H1 (cell line): ENCODE measurements around the gene EXTL1.

Experiments used
- CBX8 ChIP-seq: fragments of 300-800, 300-1000 bp; sonication (generic); IDR thresholded peaks from 2 replicates; pipeline ENCODE4 v1.7.1; 2016; ENCODE audit warnings: low read depth, low read length, borderline replicate concordance
- CHD1 ChIP-seq: IDR thresholded peaks from 2 replicates; pipeline ENCODE4 v1.6.1; 2012; ENCODE audit warnings: low read depth, low read length, improper control_type of control experiment
- CREB1 ChIP-seq: IDR thresholded peaks from 2 replicates; pipeline ENCODE4 v1.6.1; 2012; ENCODE audit warnings: inconsistent platforms
- EP300 ChIP-seq, 2 experiments: IDR thresholded peaks; 1 replicate in 1 of 2; 2 replicates in 1 of 2; pipeline ENCODE4 v1.6.1; 2011 to 2012; ENCODE audit warnings: low read depth in 2 of 2, low read length in 2 of 2, mild to moderate bottlenecking in 2 of 2, borderline replicate concordance in 1 of 2, inconsistent platforms in 1 of 2, moderate library complexity in 1 of 2
- EZH2 ChIP-seq: fragments of 200-600 bp; sonication (generic); IDR thresholded peaks from 2 replicates; pipeline ENCODE4 v1.7.1; 2012; ENCODE audit warnings: low read depth, mild to moderate bottlenecking, moderate library complexity, low read length, inconsistent platforms; ENCODE audit not compliant: severe bottlenecking
- POLR2A ChIP-seq, 2 experiments: IDR thresholded peaks; 1 replicate in 1 of 2; 2 replicates in 1 of 2; pipeline ENCODE4 v1.6.1; 2011; ENCODE audit warnings: low read depth in 2 of 2, low read length in 2 of 2, mild to moderate bottlenecking in 2 of 2; ENCODE audit errors: control extremely low read depth in 1 of 2
- POLR2AphosphoS5 ChIP-seq: IDR thresholded peaks from 2 replicates; pipeline ENCODE4 v1.6.1; 2011; ENCODE audit warnings: low read depth, low read length
- RAD21 ChIP-seq, 2 experiments: IDR thresholded peaks in 1 of 2; conservative IDR thresholded peaks in 1 of 2; 2 replicates each; pipeline ENCODE4 v1.6.1; 2011; ENCODE audit warnings: low read depth in 2 of 2, low read length in 2 of 2, improper control_type of control experiment in 1 of 2, inconsistent platforms in 1 of 2, mild to moderate bottlenecking in 1 of 2, moderate library complexity in 1 of 2
- SIN3A ChIP-seq, 2 experiments: IDR thresholded peaks in 1 of 2; conservative IDR thresholded peaks in 1 of 2; 2 replicates each; pipeline ENCODE4 v1.6.1; 2011 to 2012; ENCODE audit warnings: low read length in 2 of 2, improper control_type of control experiment in 1 of 2, low read depth in 1 of 2, mild to moderate bottlenecking in 1 of 2
- TAF1 ChIP-seq: IDR thresholded peaks from 2 replicates; pipeline ENCODE4 v1.6.1; 2011; ENCODE audit warnings: mild to moderate bottlenecking, low read depth, low read length
- YY1 ChIP-seq: IDR thresholded peaks from 2 replicates; pipeline ENCODE4 v1.6.1; 2011; ENCODE audit warnings: low read depth, mild to moderate bottlenecking, low read length
- ZNF274 ChIP-seq: IDR thresholded peaks from 2 replicates; pipeline ENCODE4 v1.7.0; 2012; ENCODE audit warnings: low read length, borderline replicate concordance; ENCODE audit errors: extremely low read depth
- TF ChIP-seq, protein P1 (sequence below), 3 experiments: IDR thresholded peaks; 1 replicate in 2 of 3; 2 replicates in 1 of 3; pipeline versions ENCODE4 v1.5.1 to v1.6.1; 2011; ENCODE audit warnings: low read length in 3 of 3, mild to moderate bottlenecking in 3 of 3, inconsistent platforms in 2 of 3, low read depth in 1 of 3, moderate library complexity in 1 of 3; ENCODE audit not compliant: insufficient read depth in 1 of 3; ENCODE audit errors: control extremely low read depth in 1 of 3
- TF ChIP-seq, protein P2 (sequence below): IDR thresholded peaks from 2 replicates; pipeline ENCODE4 v1.6.1; 2011; ENCODE audit warnings: low read length, improper control_type of control experiment

GRCh38 chr1:26079178-26079563, 57.6 kb downstream of the EXTL1 start:
- TF ChIP-seq POLR2AphosphoS5 (no peak), ZNF274 (no peak), TAF1 (no peak), YY1 (no peak), RAD21 (IDR thresholded peaks at IDR 0.05 in 1 of 2, conservative IDR thresholded peaks at IDR 0.05 in 1 of 2; ENCODE audit: low read depth in 2 of 2, low read length in 2 of 2) (no peak), POLR2A (IDR thresholded peaks at IDR 0.05; ENCODE audit: control extremely low read depth in 1 of 2, low read depth in 2 of 2, low read length in 2 of 2) (no peak), CREB1 (no peak), CBX8 (no peak), SIN3A (conservative IDR thresholded peaks at IDR 0.05 in 1 of 2, IDR thresholded peaks at IDR 0.05 in 1 of 2; ENCODE audit: low read depth in 1 of 2, low read length in 2 of 2) (no peak), EZH2 (no peak), CHD1 (no peak), EP300 (IDR thresholded peaks at IDR 0.05; ENCODE audit: borderline replicate concordance in 1 of 2, low read depth in 2 of 2, low read length in 2 of 2) (no peak)
- TF ChIP-seq, protein P1, sequence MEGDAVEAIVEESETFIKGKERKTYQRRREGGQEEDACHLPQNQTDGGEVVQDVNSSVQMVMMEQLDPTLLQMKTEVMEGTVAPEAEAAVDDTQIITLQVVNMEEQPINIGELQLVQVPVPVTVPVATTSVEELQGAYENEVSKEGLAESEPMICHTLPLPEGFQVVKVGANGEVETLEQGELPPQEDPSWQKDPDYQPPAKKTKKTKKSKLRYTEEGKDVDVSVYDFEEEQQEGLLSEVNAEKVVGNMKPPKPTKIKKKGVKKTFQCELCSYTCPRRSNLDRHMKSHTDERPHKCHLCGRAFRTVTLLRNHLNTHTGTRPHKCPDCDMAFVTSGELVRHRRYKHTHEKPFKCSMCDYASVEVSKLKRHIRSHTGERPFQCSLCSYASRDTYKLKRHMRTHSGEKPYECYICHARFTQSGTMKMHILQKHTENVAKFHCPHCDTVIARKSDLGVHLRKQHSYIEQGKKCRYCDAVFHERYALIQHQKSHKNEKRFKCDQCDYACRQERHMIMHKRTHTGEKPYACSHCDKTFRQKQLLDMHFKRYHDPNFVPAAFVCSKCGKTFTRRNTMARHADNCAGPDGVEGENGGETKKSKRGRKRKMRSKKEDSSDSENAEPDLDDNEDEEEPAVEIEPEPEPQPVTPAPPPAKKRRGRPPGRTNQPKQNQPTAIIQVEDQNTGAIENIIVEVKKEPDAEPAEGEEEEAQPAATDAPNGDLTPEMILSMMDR (IDR thresholded peaks at IDR 0.05; ENCODE audit: control extremely low read depth in 1 of 3, insufficient read depth in 1 of 3, low read depth in 1 of 3, low read length in 3 of 3): no peak
- TF ChIP-seq, protein P2, sequence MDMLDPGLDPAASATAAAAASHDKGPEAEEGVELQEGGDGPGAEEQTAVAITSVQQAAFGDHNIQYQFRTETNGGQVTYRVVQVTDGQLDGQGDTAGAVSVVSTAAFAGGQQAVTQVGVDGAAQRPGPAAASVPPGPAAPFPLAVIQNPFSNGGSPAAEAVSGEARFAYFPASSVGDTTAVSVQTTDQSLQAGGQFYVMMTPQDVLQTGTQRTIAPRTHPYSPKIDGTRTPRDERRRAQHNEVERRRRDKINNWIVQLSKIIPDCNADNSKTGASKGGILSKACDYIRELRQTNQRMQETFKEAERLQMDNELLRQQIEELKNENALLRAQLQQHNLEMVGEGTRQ: no peak
